Lower lobe of right lung (tissue), 2 donors: ENCODE data around the gene PTBP3. TPM values are rescaled to one million over a fixed set of nuclear protein-coding genes. Genes with fewer than 3 reads are reported as not detected.

Experiments
- ATAC-seq, 2 donors: fragments of 200-7000 bp; cut with Tn5 transposase; one replicate each; pipeline ENCODE4 v1.9.1; 2020 to 2022; ENCODE audit warnings: mild to moderate bottlenecking in 2 of 2, moderate library complexity in 2 of 2
- DNase-seq: peaks from one replicate; pipeline ENCODE4 v3.0.0-alpha.2; 2020
- H3K27ac ChIP-seq: fragments of 200-600 bp; one replicate; pipeline ENCODE4 v1.8.0; 2022
- H3K27me3 ChIP-seq: fragments of 200-600 bp; one replicate; pipeline ENCODE4 v1.8.0; 2022; ENCODE audit warnings: low read depth
- H3K36me3 ChIP-seq: fragments of 200-600 bp; one replicate; pipeline ENCODE4 v1.8.0; 2022; ENCODE audit warnings: mild to moderate bottlenecking
- H3K4me1 ChIP-seq: fragments of 200-600 bp; one replicate; pipeline ENCODE4 v1.8.0; 2022
- H3K4me3 ChIP-seq: fragments of 200-600 bp; one replicate; pipeline ENCODE4 v1.8.0; 2022; ENCODE audit warnings: mild to moderate bottlenecking
- H3K9me3 ChIP-seq: fragments of 200-600 bp; one replicate; pipeline ENCODE4 v1.8.0; 2022
- intact Hi-C: fragments of 100-400 bp; cut with DNase I; formaldehyde crosslinking; loops from one replicate; pipeline ENCODE4 v1.11.0; 2022
- total RNA-seq: library from RNA; stranded (reverse); fragmentation: NEBNext Ultra II Directional; extraction: Animal tissue kit (Norgen Biotek cat#: 25700); gene quantifications from one replicate; pipeline ENCODE4 v1.2.1, GENCODE V29; 2021
- TF ChIP-seq, protein P1 (sequence below): fragments of 200-600 bp; IDR thresholded peaks from one replicate; pipeline ENCODE4 v1.8.0; 2022; ENCODE audit warnings: antibody characterized with exemption, mild to moderate bottlenecking
- donor health status: DM: no; HTN: yes; CAD: no; lungs with severe emphysema.

PTBP3 gene
- total RNA-seq, 1 donor from 2014 or later, result 94.9 TPM

DNA sequence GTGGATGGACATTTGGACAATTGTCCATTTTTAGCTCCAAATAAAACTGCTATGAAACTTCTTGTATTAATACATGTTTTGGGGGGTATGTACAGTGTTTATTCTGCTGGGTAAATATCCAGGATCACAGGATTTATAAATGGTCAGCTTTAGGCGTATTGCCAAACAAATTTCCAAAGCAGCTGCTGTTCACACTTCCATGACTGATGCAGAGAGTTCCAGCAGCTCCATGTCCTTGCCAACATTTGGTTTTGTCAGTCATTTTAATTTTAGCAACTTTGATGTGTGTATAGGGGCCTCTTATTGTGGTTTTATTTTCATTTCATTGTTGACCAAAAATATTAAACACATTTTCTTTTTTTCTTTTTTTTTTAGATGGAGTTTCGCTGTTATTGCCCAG is 148.5 kb downstream of the PTBP3 start:
- intact Hi-C loops, result no loop called here
- no peak for DNase-seq
- Histone ChIP-seq H3K9me3 (no peaks in the 10 kb centered on the region), H3K27me3 (no peaks in the 10 kb centered on the region), H3K27ac (no peak overlapping the region), H3K4me3 (no peak overlapping the region), H3K36me3 (no peaks in the 10 kb centered on the region), H3K4me1 (peaks cover 9% of the 10 kb centered on the region)
- ATAC-seq, result no peak
- TF ChIP-seq, protein P1, sequence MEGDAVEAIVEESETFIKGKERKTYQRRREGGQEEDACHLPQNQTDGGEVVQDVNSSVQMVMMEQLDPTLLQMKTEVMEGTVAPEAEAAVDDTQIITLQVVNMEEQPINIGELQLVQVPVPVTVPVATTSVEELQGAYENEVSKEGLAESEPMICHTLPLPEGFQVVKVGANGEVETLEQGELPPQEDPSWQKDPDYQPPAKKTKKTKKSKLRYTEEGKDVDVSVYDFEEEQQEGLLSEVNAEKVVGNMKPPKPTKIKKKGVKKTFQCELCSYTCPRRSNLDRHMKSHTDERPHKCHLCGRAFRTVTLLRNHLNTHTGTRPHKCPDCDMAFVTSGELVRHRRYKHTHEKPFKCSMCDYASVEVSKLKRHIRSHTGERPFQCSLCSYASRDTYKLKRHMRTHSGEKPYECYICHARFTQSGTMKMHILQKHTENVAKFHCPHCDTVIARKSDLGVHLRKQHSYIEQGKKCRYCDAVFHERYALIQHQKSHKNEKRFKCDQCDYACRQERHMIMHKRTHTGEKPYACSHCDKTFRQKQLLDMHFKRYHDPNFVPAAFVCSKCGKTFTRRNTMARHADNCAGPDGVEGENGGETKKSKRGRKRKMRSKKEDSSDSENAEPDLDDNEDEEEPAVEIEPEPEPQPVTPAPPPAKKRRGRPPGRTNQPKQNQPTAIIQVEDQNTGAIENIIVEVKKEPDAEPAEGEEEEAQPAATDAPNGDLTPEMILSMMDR, result no peak

DNA sequence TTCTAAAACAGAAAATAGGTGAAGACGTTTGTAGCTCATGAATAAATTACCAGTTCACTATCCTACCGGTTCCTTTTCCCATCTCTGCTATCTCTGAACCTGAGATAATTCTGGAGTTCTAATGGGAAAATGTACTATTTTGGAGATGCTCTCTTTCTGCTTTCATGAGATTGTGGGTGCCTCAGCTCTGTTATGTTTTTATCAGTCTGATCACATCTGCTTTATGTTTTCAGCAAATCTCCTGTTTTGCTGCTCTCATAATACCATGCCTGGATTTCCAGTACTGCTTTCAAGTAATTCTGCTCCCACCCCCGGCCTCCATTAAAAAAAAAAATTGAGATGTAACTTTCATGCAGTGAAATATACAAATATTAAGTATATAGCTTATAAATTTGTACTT is 149.2 kb downstream of the PTBP3 start:
- intact Hi-C loops, result no loop called here
- TF ChIP-seq, protein P1, result no peak
- DNase-seq (no peak), ATAC-seq (no peak)
- Histone ChIP-seq H3K4me1 (peaks cover 9% of the 10 kb centered on the region), H3K36me3 (no peaks in the 10 kb centered on the region), H3K27ac (no peak overlapping the region), H3K4me3 (no peak overlapping the region), H3K9me3 (no peaks in the 10 kb centered on the region), H3K27me3 (no peaks in the 10 kb centered on the region)

DNA sequence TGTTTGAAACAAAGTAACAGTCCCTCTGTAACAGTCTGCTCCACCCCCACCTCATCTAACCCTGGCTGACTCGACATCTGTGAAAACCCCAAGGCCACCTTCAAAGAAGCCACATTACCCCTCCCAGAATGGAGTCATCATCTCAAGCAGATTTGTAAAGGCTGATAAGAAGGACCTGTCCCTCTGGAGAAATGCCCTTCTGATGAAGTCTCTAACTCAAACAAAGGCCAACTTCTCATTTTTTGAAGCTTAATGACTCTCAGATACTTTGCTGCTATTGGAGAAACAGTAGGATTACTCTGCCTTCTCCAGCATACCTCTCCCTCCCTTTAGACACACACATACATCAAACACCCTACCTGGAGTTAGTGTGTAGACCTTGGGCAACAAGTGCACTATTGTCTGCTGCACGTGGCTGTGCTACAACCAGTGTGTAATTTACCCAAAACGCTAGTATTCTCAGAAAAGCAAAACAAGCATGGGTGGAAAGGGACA is 153.0 kb downstream of the PTBP3 start:
- ATAC-seq, result peak in 1 of 2 donors; percentile 16
- H3K4me3 ChIP-seq, result no peak overlapping the region

DNA sequence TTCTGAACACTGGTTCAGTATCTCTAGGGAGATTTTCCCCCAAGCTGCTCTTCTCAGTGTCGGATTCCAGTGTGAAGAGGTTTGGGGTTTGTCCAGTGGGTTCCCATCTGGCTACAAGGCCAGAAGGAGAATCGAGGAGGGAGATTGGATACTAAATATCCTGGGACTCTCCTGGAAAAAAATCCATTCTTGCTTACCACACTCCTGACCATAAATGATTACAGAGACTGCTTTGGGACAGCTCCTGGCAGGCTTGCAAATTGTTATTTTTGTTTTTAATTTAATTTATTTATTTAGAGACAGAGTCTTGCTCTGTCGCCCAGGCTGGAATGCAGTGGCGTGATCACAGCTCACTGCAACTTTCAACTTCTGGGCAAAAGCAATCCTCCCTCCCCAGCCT is 153.6 kb downstream of the PTBP3 start:
- intact Hi-C loops, result no loop called here
- peaks cover 14% of the 10 kb centered on the region for H3K4me1 ChIP-seq
- no peak for DNase-seq
- H3K27ac ChIP-seq, result no peak overlapping the region
- no peak overlapping the region for H3K4me3 ChIP-seq
- TF ChIP-seq, protein P1, result no peak
- H3K36me3 ChIP-seq, result no peaks in the 10 kb centered on the region
- ATAC-seq, result no peak
- no peaks in the 10 kb centered on the region for H3K27me3 ChIP-seq
- H3K9me3 ChIP-seq, result no peaks in the 10 kb centered on the region

More for the DNA sequence above, 153.0 kb downstream of the PTBP3 start:
- Histone ChIP-seq H3K4me1 (peaks cover 12% of the 10 kb centered on the region), H3K27me3 (no peaks in the 10 kb centered on the region), H3K36me3 (no peaks in the 10 kb centered on the region), H3K27ac (no peak overlapping the region), H3K9me3 (no peaks in the 10 kb centered on the region)
- DNase-seq, result no peak
- intact Hi-C loops, result no loop called here
- TF ChIP-seq, protein P1, result no peak

DNA sequence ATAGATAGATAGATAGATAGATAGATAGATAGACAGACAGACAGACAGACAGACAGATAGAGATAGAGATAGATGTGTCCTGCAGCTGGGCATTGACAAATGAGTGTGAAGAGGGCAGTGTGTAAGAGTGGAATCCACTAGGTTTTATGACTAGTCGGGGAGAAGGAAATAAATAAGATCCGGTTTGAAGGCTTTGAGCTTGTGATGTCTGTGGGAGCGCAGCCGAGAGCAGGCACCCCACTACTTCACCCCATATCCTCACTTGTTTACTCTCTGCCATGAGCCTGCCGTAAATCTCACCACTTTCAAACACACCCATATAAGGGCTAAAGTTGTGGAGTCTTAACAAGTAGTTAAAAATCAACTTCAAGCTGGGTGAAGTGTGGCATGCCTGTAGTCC is 156.9 kb downstream of the PTBP3 start:
- TF ChIP-seq, protein P1, result no peak
- no peaks in the 10 kb centered on the region for H3K36me3 ChIP-seq
- H3K4me1 ChIP-seq, result peaks cover 22% of the 10 kb centered on the region
- H3K9me3 ChIP-seq, result no peaks in the 10 kb centered on the region
- no peak overlapping the region for H3K27ac ChIP-seq
- no peak overlapping the region for H3K4me3 ChIP-seq
- ATAC-seq (no peak), DNase-seq (no peak)
- intact Hi-C loops, result no loop called here
- H3K27me3 ChIP-seq, result no peaks in the 10 kb centered on the region
